Stimulated activated CD8-positive, alpha-beta memory T cell treated with anti-CD3 and anti-CD28 coated beads, Interleukin-15, amount 100 ng/mL, for 24 hours (primary cell): Measurements from ENCODE around the gene PTPRD.

Experiments
- DNase-seq: peaks from one replicate; pipeline ENCODE4 v3.0.0-alpha.2; 2020; ENCODE audit warnings: low read depth

Gene PTPRD

GRCh38 chr9:10052181-10052580 lies 560.6 kb downstream of the PTPRD start:
- no peak for DNase-seq

GRCh38 chr9:10050016-10050415 lies 562.8 kb downstream of the PTPRD start:
- no peak for DNase-seq

- no peak for DNase-seq
Observed at GRCh38 chr9:10048994-10049393, 563.8 kb downstream of the PTPRD start.

GRCh38 chr9:10045598-10045997 lies 567.2 kb downstream of the PTPRD start:
- no peak for DNase-seq

- DNase-seq = no peak
Observed at GRCh38 chr9:10041726-10042229, 571.0 kb downstream of the PTPRD start.

GRCh38 chr9:10036095-10036494 lies 576.7 kb downstream of the PTPRD start:
- no peak for DNase-seq

GRCh38 chr9:10032166-10032565 lies 580.6 kb downstream of the PTPRD start:
- DNase-seq = no peak

GRCh38 chr9:10026443-10026984 lies 586.3 kb downstream of the PTPRD start:
- no peak for DNase-seq

- DNase-seq = no peak
Observed at GRCh38 chr9:10015755-10016154, 597.0 kb downstream of the PTPRD start.

- no peak for DNase-seq
Observed at GRCh38 chr9:10014889-10015288, 597.9 kb downstream of the PTPRD start.

- no peak for DNase-seq
Observed at GRCh38 chr9:10009401-10009800, 603.4 kb downstream of the PTPRD start.

- DNase-seq = no peak
Observed at GRCh38 chr9:10008101-10008799, 604.6 kb downstream of the PTPRD start.

- DNase-seq = no peak
Observed at GRCh38 chr9:10007356-10007755, 605.4 kb downstream of the PTPRD start.

GRCh38 chr9:10005206-10005605 lies 607.6 kb downstream of the PTPRD start:
- DNase-seq = no peak

GRCh38 chr9:10003047-10003446 lies 609.8 kb downstream of the PTPRD start:
- no peak for DNase-seq

- DNase-seq = no peak
Observed at GRCh38 chr9:10000669-10001068, 612.1 kb downstream of the PTPRD start.

- DNase-seq = no peak
Observed at GRCh38 chr9:9998491-9999287, 614.1 kb downstream of the PTPRD start.

- DNase-seq = no peak
Observed at GRCh38 chr9:9997585-9997984, 615.2 kb downstream of the PTPRD start.

GRCh38 chr9:9996259-9996658 lies 616.5 kb downstream of the PTPRD start:
- no peak for DNase-seq

GRCh38 chr9:9992936-9993335 lies 619.9 kb downstream of the PTPRD start:
- no peak for DNase-seq

- DNase-seq = no peak
Observed at GRCh38 chr9:9973062-9973461, 639.7 kb downstream of the PTPRD start.

- DNase-seq = no peak
Observed at GRCh38 chr9:9970514-9970913, 642.3 kb downstream of the PTPRD start.

GRCh38 chr9:9963841-9964240 lies 649.0 kb downstream of the PTPRD start:
- no peak for DNase-seq
